Ectodermal cell (in vitro differentiated cells): ENCODE measurements around the gene CFAP141.

Experiments used
- H3K27ac ChIP-seq: 2 replicates; pipeline ENCODE4 v1.7.0; 2013; ENCODE audit warnings: mild to moderate bottlenecking, low read depth, low read length; ENCODE audit not compliant: insufficient read depth, poor library complexity, severe bottlenecking
- H3K27me3 ChIP-seq: 2 replicates; pipeline ENCODE4 v1.7.0; 2013; ENCODE audit warnings: mild to moderate bottlenecking, low read length; ENCODE audit not compliant: insufficient read depth, control insufficient read depth, poor library complexity, severe bottlenecking
- H3K36me3 ChIP-seq: one replicate; pipeline ENCODE4 v1.7.0; 2013; ENCODE audit warnings: low read length; ENCODE audit not compliant: control insufficient read depth, insufficient read depth
- H3K4me1 ChIP-seq: one replicate; pipeline ENCODE4 v1.7.0; 2013; ENCODE audit warnings: low read length; ENCODE audit not compliant: control insufficient read depth, insufficient read depth
- H3K4me3 ChIP-seq: 2 replicates; pipeline ENCODE4 v1.7.0; 2013; ENCODE audit warnings: low read depth, low read length, control low read depth; ENCODE audit not compliant: insufficient read depth
- H3K9me3 ChIP-seq: 2 replicates; pipeline ENCODE4 v1.7.0; 2013; ENCODE audit warnings: mild to moderate bottlenecking, low read length, moderate library complexity; ENCODE audit not compliant: control insufficient read depth
- WGBS, 2 experiments: methylation state at CpG; one replicate each; pipeline ENCODE4 v1.1.7; 2013; ENCODE audit warnings: missing lambda C conversion rate in 2 of 2; 5-methylcytosine and 5-hydroxymethylcytosine counted together

Gene CFAP141

DNA sequence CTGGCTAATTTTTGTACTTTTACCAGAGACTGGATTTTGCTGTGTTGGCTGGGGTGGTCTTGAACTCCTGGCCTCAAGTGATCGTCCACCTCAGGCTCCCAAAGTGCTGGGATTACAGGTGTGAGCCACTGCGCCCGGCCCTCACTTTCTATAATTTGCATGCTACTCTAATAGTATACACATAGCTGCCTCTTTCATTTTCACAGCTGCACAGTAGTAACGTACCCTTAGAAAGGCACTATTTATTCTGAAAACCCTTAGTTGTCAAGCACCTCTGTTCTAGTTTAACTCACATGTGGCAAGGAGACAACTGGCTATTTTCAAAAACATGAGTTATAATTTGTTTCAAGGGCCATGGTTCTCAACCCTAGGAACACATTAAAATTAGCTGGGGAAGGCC lies 31.5 kb downstream of the CFAP141 start:
- 91 to 96% methylated on average over 4 of the region's 4 CpGs for WGBS, 2 experiments

DNA sequence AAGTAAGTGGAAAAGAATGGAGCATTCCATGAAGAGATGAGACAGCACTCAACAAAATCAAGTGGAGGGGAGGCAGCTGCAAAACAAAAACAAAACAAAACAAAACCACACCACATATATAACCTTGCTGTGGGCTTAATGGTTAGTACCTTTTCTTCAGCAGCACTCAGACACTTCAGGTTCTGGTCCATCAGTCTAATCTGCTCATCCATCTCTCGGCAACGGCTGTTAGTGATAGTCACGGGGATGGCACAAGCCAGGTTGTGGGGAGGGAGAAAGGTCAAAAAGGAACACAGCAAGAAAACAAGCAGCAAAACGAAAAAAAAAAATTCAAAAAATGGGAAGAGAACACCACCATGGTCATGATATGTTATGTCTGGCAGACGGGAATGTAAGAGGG lies 34.3 kb downstream of the CFAP141 start:
- no peaks in the 10 kb centered on the region for H3K27me3 ChIP-seq
- no peaks in the 10 kb centered on the region for H3K9me3 ChIP-seq
- WGBS, 2 experiments, result 93 to 96% methylated on average over 5 of the region's 5 CpGs
- H3K4me3 ChIP-seq, result no peak overlapping the region
- H3K36me3 ChIP-seq, result peaks cover 66% of the 10 kb centered on the region
- H3K4me1 ChIP-seq, result no peaks in the 10 kb centered on the region
- no peak overlapping the region for H3K27ac ChIP-seq

More for the DNA sequence above, 31.5 kb downstream of the CFAP141 start:
- peaks cover 39% of the 10 kb centered on the region for H3K36me3 ChIP-seq
- no peak overlapping the region for H3K27ac ChIP-seq
- H3K9me3 ChIP-seq, result no peaks in the 10 kb centered on the region
- H3K27me3 ChIP-seq, result no peaks in the 10 kb centered on the region
- peaks cover 15% of the 10 kb centered on the region for H3K4me1 ChIP-seq
- no peak overlapping the region for H3K4me3 ChIP-seq

DNA sequence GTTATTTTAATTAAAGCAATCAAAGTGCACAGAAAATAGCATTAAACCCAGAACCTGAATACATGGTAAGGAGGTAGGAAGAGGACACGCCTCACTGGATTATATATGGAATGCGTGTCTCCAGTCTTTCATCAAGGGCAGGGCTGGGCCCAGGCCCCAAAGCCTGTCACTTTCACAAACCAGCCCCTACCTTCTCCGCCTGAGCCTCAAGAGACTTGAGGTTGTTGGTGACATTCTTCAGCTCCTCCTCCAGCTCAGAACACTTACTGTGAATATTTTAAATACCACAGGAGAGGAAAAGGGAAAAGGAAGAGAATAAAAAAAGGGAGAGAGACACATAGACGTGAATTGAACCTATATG lies 34.9 kb downstream of the CFAP141 start:
- no peak overlapping the region for H3K27ac ChIP-seq
- H3K4me1 ChIP-seq, result no peaks in the 10 kb centered on the region
- no peak overlapping the region for H3K4me3 ChIP-seq
- H3K36me3 ChIP-seq, result peaks cover 68% of the 10 kb centered on the region
- H3K27me3 ChIP-seq, result no peaks in the 10 kb centered on the region
- H3K9me3 ChIP-seq, result no peaks in the 10 kb centered on the region
- 94 to 98% methylated on average over 3 to 4 of the region's 4 CpGs for WGBS, 2 experiments

DNA sequence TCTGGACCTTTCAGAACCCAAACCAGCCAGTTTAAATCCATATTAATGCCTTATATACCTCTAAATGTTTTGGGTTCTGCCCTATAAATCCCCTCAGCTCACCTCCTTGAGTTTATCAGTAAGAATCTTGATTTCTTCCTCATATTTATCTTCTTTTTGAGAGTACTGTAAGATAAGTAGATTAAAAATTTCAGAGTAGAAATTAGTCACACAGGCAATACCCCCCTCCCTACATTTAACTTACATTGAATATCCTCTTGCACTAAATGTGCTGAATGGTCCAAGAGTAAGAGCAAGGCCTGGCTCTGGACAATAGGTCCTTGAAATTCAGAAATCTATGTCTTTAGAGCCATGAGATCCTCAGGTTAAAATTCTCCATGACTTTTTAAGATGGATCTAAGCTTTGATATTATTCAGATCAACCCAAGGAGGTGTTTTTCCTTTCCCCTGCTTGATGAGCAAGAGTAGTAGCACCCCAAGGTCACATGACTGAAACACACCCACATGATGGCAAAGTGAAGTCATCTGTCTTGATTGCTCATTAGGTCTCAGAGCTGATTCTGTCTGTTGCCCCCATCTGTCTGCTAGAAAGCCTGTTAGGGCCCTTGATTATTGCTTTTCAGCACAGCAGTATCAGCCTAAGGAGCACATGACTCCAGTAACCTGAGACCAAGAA lies 35.4 kb downstream of the CFAP141 start:
- no peaks in the 10 kb centered on the region for H3K27me3 ChIP-seq
- no peaks in the 10 kb centered on the region for H3K4me1 ChIP-seq
- no peak overlapping the region for H3K27ac ChIP-seq
- H3K36me3 ChIP-seq, result peaks cover 73% of the 10 kb centered on the region
- no peaks in the 10 kb centered on the region for H3K9me3 ChIP-seq
- H3K4me3 ChIP-seq, result no peak overlapping the region

DNA sequence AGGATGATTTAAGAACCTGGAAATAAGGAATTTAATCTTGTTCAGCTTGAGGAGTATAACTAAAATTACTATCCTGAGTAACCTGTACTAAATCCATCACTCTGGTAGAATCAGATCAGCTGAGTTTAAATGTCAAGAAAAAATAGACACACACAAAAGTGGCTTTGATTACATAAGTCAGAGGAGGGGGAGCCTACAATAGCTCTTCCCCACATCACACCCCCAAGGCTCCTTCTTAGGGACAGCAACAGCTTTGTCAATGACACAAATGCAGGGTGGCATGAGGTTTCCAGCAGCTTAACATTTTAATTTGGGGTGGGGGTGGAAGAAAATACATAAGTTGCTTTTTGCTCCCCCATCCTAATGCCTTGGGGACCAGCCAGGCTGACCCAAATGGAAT lies 38.7 kb downstream of the CFAP141 start:
- Histone ChIP-seq H3K36me3 (peaks cover 76% of the 10 kb centered on the region), H3K4me1 (no peaks in the 10 kb centered on the region), H3K27me3 (no peaks in the 10 kb centered on the region), H3K27ac (no peak overlapping the region), H3K9me3 (no peaks in the 10 kb centered on the region), H3K4me3 (no peak overlapping the region)

DNA sequence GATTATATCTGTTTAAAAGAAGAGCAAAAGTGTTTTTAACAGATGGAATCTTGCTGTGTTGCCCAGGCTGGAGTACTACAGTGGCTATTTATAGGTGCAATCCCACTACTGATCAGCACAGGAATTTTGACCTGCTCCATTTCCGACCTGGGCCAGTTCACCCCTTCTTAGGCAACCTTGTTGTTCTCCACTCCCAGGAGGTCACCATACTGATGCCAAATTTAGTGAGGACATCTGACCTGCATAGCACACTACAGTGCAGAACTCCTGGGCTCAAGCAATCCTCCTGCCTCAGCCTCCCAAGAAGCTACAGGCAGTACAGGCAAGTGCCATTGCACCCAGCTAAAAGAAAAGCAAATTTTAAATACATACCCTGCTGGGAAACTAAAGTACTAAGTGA lies 39.9 kb downstream of the CFAP141 start:
- H3K27me3 ChIP-seq, result no peaks in the 10 kb centered on the region
- H3K9me3 ChIP-seq, result no peaks in the 10 kb centered on the region
- no peak overlapping the region for H3K4me3 ChIP-seq
- no peaks in the 10 kb centered on the region for H3K4me1 ChIP-seq
- no peak overlapping the region for H3K27ac ChIP-seq
- H3K36me3 ChIP-seq, result peaks cover 69% of the 10 kb centered on the region
- WGBS, 2 experiments, result 91 to 94% methylated on average over 1 of the region's 1 CpG

DNA sequence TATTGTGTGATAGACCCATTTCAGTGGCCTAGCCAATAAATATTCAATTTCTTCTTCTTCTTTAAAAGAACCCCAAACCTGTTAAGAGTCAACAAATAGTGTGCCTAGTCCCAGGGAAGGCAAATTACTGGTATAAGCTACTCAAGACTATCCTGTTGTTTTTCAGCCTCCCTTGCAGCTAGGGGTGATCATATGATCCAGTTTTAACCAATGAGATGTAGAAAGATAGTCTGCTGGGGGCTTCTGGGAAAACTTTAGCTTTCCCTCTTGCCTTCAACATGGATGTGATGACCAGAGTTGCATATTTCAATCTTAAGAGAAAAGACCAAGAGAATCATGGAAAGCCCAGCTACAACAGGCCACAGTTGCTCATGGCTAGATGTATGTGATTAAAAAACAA lies 46.6 kb downstream of the CFAP141 start:
- H3K27me3 ChIP-seq, result no peaks in the 10 kb centered on the region
- H3K9me3 ChIP-seq, result no peaks in the 10 kb centered on the region
- no peak overlapping the region for H3K4me3 ChIP-seq
- peaks cover 32% of the 10 kb centered on the region for H3K36me3 ChIP-seq
- no peak overlapping the region for H3K27ac ChIP-seq
- peaks cover 8% of the 10 kb centered on the region for H3K4me1 ChIP-seq

DNA sequence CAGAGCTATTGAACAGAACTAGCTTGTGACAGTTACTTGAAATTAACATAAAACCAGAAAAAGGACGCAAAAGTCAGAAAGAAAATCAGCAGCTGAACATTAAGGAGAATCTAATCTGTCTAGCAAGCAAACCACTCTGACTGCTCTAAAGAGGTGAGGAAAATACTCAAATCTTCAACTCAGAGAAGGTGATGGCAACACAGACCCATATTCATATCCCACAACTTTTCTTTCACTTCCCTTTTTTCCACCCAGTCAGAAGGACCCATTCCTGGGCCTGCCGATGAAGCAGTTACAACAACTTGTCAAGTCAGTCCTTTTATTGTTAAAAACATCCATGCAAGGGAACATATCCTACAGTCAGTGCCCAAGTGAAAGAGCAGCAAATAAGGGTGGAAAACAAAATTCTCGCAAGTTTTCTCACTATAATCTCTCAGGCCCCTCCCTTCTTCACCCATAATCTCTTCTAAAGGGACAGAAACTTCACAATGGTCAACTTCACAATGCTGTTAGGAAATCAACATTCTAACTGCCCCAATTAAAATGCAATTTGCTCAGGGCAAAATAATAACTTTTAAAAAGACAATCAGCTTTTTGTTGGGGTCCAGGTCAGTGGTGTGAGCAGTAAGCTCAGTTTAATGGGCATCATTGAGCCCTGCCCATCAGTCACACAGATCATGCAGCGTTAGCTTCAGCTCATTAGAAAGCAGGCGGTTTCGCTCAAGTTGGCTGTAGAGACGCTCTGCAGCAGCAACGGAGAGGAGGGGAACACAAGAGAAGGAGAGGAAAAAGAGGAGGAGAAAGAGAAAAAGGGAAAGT lies 47.6 kb downstream of the CFAP141 start:
- Histone ChIP-seq H3K9me3 (no peaks in the 10 kb centered on the region), H3K4me1 (peaks cover 8% of the 10 kb centered on the region), H3K36me3 (peaks cover 26% of the 10 kb centered on the region), H3K4me3 (no peak overlapping the region), H3K27ac (peak overlapping the region; percentile 26), H3K27me3 (no peaks in the 10 kb centered on the region)
- 91 to 94% methylated on average over 8 of the region's 8 CpGs for WGBS, 2 experiments

DNA sequence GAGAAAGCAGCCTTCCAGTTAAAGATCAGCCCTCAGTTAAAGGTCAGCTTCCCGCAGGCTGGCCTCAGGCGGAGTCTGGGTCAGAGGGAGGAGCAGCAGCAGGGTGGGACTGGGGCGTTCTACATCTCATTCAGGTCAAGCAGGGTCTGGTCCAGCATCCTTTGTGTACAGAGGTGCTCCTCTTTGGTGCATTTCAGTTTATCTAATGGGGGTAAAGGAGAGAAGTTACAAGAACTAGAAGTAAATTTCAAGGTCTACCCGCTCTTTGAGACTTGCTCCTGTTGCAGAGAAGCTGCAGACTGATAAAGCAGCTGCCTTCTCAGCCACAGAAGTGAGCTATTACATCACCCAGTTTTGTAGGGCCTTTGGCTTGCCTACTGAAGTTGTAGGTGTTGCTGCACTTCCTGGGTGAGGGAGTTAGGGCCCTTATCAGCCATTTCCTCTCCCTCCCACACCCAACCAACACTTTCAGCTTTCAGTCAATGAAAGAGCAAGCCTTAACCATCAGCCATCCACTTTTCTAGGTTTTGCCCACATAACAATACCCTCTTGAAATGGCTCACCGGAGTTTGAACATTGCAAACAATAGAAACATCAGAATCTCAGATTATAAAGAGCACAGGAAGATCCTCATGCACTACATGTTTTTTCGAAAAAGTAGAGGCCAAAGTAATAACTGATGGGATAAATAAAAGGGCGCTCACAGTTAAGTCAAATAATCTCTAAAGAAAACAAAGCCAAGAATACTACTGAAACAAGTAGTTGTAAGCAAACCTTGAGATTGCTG lies 48.4 kb downstream of the CFAP141 start:
- Histone ChIP-seq H3K4me3 (no peak overlapping the region), H3K27me3 (no peaks in the 10 kb centered on the region), H3K4me1 (peaks cover 8% of the 10 kb centered on the region), H3K27ac (peak overlapping the region; percentile 50), H3K9me3 (no peaks in the 10 kb centered on the region), H3K36me3 (peaks cover 26% of the 10 kb centered on the region)
- 77% methylated on average over 7 of the region's 7 CpGs for WGBS, 2 experiments

DNA sequence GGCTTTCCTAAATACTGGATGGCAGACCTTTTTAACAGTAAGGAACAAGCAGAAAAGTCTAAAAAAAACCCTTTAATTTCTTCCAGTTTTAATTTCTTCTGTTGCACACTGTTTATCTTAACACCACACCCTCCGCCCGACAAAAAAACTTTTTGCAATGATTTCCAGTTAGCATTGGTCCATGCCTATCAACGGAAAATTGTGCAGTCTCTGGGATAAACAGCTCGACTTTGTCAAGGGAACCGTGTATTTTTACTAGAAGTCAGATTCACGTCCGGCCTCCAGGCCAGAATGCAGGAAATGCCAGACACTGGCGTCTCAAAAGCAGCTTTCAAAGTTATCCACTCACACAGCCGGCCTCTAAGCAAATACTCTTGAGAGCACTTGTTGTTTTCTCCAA lies 50.9 kb downstream of the CFAP141 start:
- Histone ChIP-seq H3K4me1 (peaks cover 8% of the 10 kb centered on the region), H3K27ac (peak overlapping the region; percentile 36), H3K36me3 (peaks cover 12% of the 10 kb centered on the region), H3K9me3 (no peaks in the 10 kb centered on the region), H3K4me3 (no peak overlapping the region), H3K27me3 (no peaks in the 10 kb centered on the region)
- 89 to 92% methylated on average over 9 of the region's 9 CpGs for WGBS, 2 experiments
